ENCODE measurements around the gene CACNA1B. TPM values are rescaled to one million over a fixed set of nuclear protein-coding genes. Genes with fewer than 3 reads are reported as not detected.
"Not testable (repeated sequence)": the region's sequence is repeated elsewhere in the genome, so short reads cannot be mapped to it uniquely, and the experiment has no call there.

CACNA1B gene
- total and polyA plus RNA-seq, 10 donors, result under 0.01 to 0.09 (median 0.04) TPM; not detected in 4

GRCh38 chr9:138105561-138106505, 228.3 kb downstream of the CACNA1B start:
- 88 to 93% (median 90%) methylated on average over 23 to 26 of the region's 26 CpGs for WGBS, 5 donors
- intact Hi-C loops (cut with DNase I; ENCODE audit: low total_unique reads), result no loop called here
- no peaks in the 10 kb centered on the region for H3K9me3 ChIP-seq
- H3K27ac ChIP-seq, result no peak overlapping the region
- no peaks in the 10 kb centered on the region for H3K4me1 ChIP-seq
- TF ChIP-seq, protein P1, sequence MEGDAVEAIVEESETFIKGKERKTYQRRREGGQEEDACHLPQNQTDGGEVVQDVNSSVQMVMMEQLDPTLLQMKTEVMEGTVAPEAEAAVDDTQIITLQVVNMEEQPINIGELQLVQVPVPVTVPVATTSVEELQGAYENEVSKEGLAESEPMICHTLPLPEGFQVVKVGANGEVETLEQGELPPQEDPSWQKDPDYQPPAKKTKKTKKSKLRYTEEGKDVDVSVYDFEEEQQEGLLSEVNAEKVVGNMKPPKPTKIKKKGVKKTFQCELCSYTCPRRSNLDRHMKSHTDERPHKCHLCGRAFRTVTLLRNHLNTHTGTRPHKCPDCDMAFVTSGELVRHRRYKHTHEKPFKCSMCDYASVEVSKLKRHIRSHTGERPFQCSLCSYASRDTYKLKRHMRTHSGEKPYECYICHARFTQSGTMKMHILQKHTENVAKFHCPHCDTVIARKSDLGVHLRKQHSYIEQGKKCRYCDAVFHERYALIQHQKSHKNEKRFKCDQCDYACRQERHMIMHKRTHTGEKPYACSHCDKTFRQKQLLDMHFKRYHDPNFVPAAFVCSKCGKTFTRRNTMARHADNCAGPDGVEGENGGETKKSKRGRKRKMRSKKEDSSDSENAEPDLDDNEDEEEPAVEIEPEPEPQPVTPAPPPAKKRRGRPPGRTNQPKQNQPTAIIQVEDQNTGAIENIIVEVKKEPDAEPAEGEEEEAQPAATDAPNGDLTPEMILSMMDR (IDR thresholded peaks at IDR 0.05 in 8 of 11, conservative IDR thresholded peaks at IDR 0.05 in 3 of 11), result no peak
- TF ChIP-seq POLR2A (IDR thresholded peaks at IDR 0.05) (no peak), POLR2AphosphoS5 (IDR thresholded peaks at IDR 0.05) (no peak)
- H3K36me3 ChIP-seq, result no peaks in the 10 kb centered on the region
- H3K4me3 ChIP-seq, result no peak overlapping the region
- DNase-seq, result peak; percentile 36
- H3K27me3 ChIP-seq (replicated peaks in 1 of 7), result peaks cover 0 to 48% (median 0%) of the 10 kb centered on the region in 7 donors

- H3K4me1 ChIP-seq; H3K27ac ChIP-seq; H3K36me3 ChIP-seq; H3K9me3 ChIP-seq; H3K4me3 ChIP-seq; DNase-seq; intact Hi-C loops (cut with DNase I; ENCODE audit: low total_unique reads): not testable (repeated sequence)
- H3K27me3 ChIP-seq (replicated peaks in 1 of 7), result peaks cover 0 to 48% (median 0%) of the 10 kb centered on the region in 7 donors
- WGBS, 5 donors, result 79 to 93% (median 87%) methylated on average over 3 of the region's 3 CpGs
Observed at GRCh38 chr9:138107039-138107438, 229.5 kb downstream of the CACNA1B start.

DNA sequence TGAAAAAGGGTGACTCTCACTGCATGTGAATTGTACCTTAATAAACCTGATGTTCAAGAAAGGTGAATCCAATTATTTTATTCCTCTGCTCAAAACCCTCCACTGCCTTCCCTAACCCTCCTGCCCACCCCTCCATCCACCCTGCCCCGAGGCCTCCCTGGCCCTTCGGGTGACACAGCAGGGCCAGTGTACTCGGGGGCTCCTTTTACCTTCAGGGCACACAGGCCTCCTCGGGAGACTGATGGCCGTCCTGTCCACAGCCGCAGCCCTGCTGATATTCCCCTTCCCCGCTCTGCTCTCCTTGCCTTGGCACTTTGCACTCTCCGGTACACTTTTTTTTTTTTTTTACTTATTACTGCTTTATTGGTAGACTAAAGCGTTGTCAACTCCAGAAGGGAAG, 234.0 kb downstream of the CACNA1B start:
- DNase-seq, result peak; percentile 33
- H3K27me3 ChIP-seq (replicated peaks in 1 of 7), result peaks cover 0 to 25% (median 0%) of the 10 kb centered on the region in 7 donors
- WGBS, 5 donors, result 76 to 95% (median 89%) methylated on average over 9 of the region's 9 CpGs
- H3K4me3 ChIP-seq, result no peak overlapping the region
- TF ChIP-seq POLR2AphosphoS5 (IDR thresholded peaks at IDR 0.05) (no peak), POLR2A (IDR thresholded peaks at IDR 0.05) (no peak)
- TF ChIP-seq, protein P1 (IDR thresholded peaks at IDR 0.05 in 8 of 11, conservative IDR thresholded peaks at IDR 0.05 in 3 of 11), result no peak
- intact Hi-C loops (cut with DNase I; ENCODE audit: low total_unique reads), result no loop called here
- H3K4me1 ChIP-seq, result no peaks in the 10 kb centered on the region
- no peak overlapping the region for H3K27ac ChIP-seq
- no peaks in the 10 kb centered on the region for H3K9me3 ChIP-seq
- no peaks in the 10 kb centered on the region for H3K36me3 ChIP-seq

GRCh38 chr9:138112090-138112748, 234.6 kb downstream of the CACNA1B start:
- peak; percentile 37 for DNase-seq
- 81 to 89% (median 85%) methylated on average over 16 of the region's 16 CpGs for WGBS, 5 donors
- no peak overlapping the region for H3K4me3 ChIP-seq
- intact Hi-C loops (cut with DNase I; ENCODE audit: low total_unique reads), result no loop called here
- no peaks in the 10 kb centered on the region for H3K4me1 ChIP-seq
- H3K27ac ChIP-seq, result no peak overlapping the region
- TF ChIP-seq POLR2AphosphoS5 (IDR thresholded peaks at IDR 0.05) (no peak), POLR2A (IDR thresholded peaks at IDR 0.05) (no peak)
- TF ChIP-seq, protein P1 (IDR thresholded peaks at IDR 0.05 in 8 of 11, conservative IDR thresholded peaks at IDR 0.05 in 3 of 11), result no peak
- peaks cover 0 to 25% (median 0%) of the 10 kb centered on the region in 7 donors for H3K27me3 ChIP-seq (replicated peaks in 1 of 7)
- H3K9me3 ChIP-seq, result no peaks in the 10 kb centered on the region
- H3K36me3 ChIP-seq, result no peaks in the 10 kb centered on the region

Measured in spleen (tissue), 11 donors.